NCI-H748 treated with DMSO at 0.1 percent for 48 hours (cell line): ENCODE measurements around the gene ANK3.

ENCODE experiments used
- DNase-seq: peaks from one replicate; lab custom pipeline; 2025; lab: John Stamatoyannopoulos, UW

ANK3 gene

GRCh38 chr10:60389413-60390025, at the start of gene ANK3:
ANK3 (minus strand) TSS chr10:60389875; CDS start chr10:60389538, 337 bp downstream.
- no peak for DNase-seq

GRCh38 chr10:60434418-60435046, 44.9 kb upstream of the ANK3 start:
- no peak for DNase-seq

DNA sequence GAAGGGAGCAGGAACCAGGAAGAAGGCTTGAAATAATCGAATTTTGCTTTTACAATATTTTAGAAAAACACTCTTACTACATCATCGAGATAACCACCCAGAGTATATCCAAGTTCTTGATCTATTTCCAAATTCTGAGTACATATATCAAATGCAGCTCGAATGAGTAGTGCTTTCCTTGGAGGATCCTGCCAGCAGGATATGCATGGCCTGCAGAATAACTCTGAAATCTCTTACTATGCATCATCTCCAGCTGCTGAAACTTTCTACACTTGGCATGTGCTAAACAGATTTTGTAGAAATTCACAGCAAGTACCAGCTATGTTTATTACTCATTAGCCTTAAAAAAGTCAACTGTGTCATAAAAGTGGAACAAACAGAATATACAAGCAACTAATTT, 44.0 kb upstream of the ANK3 start:
- DNase-seq = no peak

DNA sequence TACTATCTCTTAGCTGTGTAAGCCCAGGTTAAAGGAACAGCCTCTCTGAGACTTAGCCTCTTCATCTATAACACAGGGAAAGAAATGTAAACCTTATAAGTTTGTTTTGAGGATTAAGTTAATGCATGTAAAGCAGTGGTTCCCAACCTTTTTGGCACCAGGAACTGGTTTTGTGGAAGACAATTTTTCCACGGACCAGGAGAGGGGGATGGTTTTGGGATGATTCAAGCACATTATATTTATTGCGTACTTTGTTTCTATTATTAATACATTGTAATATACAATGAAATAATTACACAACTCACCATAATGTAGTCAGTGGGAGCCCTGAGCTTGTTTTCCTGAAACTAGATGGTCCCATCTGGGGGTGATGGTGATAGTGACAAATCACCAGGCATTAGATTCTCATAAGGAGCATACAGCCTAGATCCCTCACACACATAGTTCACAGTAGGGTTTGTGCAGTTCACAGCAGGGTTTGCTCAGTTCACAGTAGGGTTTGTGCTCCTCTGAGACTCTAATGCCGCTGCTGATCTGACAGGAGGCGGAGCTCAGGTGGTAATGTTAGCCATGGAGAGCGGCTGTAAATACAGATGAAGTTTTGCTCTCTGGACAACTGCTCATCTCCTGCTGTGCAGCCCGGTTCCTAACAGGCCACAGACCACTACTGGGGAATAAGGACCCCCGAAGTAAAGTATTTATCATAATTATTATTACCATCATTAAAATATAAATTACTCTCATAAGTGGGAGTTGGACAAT, 41.3 kb upstream of the ANK3 start:
- DNase-seq = no peak

GRCh38 chr10:60430017-60430416, 40.3 kb upstream of the ANK3 start:
- DNase-seq = no peak

DNA sequence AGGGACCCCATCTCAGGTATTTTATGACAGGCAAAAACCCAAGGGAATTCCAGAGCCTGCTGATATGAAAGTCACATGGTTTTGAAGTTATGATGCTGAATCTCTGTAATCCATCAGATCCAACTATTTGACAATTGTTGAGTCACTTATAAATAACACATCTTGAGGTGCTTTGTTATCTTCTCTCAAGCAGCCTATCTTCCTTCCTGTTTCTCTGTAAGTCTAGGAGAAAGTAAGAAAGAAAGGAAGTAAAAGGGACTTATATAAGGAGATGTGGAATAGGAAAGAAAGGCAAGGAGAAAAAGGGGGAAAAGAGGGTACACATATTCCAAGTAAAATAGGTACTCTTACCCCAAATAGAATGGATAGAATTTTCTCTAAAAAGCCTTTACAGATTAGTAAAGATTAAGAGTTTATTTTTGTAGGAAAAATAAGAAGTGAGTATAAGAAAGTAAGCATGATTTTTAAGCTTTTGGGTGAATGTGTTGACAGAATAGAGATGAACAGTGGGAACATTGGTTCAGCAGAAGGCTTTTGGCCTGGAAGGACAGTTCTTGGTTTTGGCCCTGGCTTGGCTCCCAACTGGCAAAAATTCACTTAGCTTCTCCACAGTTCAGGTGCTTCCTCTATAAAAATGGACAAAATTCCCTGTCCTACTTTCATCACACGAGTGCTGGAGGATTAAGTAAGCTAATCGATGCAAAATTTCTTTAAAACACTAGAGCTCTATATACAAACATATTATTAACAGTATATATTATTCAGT, 39.6 kb upstream of the ANK3 start:
- no peak for DNase-seq

DNA sequence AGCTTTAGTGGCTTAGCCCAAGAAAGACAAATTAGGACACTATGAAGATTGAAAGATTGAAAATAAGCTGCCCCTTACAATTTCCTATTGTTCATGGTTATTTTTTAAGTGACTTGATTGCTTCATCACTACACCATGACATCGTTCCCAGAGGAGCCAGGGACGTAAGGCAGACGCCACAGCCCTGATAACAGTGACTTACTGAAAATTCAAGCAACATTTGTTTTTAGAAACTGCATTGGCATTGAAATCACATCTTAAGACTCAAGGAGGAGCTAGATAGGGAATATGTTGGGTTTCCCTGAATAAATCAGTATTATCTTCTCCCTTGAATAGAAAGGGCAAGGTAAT, 38.7 kb upstream of the ANK3 start:
- no peak for DNase-seq

DNA sequence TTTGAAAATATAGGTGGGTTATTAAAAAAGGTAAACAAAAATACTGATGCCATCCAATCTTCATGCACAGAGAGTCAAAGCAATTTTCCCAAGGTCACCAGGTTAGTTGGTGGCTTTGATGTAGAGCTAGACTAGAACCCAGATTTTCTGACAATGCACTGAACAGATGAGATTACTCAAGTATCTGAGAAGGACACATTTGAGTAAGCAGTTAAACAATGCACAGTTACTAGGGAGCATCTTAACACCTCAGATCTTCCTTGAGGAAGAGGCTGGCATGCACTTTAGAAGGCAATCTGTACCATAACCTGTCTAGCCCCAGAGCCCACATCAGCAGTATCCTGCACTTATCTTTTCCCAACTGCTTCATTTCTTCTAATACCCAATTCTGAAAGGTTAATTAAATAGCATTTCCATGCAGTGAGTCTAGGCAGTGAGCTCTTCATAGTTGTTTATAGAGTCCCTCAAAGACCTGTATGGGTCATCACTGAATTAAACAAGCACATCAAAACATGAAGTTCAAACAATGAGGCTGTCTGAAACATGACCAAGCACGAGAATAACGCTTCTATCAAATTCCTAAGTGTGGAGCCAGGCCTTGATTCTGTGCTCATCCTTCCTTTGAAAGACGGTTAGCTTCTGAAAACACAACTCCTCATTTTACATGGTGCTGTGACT, 38.2 kb upstream of the ANK3 start:
- DNase-seq = no peak

GRCh38 chr10:60427148-60427547, 37.5 kb upstream of the ANK3 start:
- DNase-seq = no peak

DNA sequence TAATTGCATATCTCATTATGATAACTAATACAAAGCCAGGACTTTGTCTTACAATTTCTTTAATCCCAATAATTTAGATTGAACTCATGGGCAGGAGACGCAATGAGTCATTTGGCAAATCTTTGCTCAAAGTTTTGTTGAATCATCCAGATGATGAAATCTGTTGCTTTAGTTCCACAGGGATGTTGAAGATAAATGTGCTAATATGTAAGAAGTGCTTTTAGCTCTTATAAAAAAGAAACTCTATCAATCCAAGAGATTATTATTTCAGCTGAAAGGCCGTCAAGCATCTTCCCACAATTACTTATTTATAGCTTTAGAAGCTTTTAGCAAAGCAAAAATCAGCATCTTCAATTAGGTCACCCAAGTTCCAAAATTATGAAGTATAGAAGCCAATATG, 36.8 kb upstream of the ANK3 start:
- no peak for DNase-seq

- DNase-seq = no peak
These were observed 35.9 kb upstream of the ANK3 start for GRCh38 chr10:60425392-60426110.

- peak; percentile 20 for DNase-seq
These were observed 35.3 kb upstream of the ANK3 start for GRCh38 chr10:60424971-60425370.

DNA sequence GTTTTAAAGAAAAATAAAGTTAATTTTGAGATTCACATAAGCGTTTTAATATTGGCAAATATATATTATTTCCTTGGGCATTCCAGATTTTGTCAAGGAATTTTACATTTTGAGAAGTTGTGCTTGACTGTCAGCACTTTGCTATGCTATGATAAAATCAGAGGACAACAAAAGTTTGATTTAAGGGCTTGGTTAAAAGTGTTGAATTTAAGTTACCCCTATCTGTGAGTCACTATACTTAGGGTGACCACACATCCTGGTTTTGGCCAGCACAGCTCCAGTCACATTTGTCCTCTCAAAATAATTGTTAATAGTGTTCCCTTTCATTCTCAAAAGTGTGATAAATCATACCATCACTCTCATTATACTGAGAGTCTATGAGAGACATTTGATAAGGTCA, 34.2 kb upstream of the ANK3 start:
- no peak for DNase-seq

- no peak for DNase-seq
These were observed 33.1 kb upstream of the ANK3 start for GRCh38 chr10:60422809-60423208.

DNA sequence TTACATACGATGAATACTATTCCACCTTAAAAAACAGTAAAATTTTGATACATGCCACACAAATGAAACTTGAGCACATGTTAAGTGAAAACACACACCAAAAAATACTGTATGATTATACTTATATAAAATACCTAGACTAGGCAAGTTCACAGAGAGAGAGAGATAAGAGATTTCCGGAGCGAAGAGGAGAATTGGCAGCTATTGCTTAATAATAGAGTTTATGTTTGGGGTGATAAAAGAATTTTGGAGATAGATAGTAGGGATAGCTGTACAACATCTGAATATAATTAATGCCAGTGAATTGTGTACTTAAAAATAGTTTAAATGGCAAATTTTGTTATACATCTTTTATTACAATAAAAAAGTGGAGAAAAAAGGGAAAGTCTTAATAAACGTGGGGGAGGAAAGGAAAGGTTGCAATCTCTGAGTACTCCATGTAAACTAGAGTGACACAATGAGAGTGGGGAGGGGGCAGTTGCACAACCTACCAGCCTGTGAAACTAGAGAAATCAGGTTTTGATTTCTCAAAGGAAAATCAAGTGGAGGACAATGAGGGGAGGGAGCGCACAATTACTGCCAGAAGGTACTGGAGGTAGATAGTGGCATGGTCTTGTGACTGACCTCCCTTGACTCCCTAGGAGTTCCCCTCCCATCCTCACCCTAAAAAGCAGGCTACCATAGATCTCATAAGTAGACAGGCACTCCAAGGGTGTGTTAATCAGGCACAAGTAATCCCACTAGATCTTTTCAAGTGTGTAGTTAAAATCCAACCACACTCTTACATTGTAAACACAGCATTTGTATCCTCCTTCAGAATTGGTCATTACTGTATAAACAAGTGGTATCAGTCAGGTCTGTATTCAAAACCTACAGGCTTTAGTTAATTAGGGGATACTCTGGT, 31.6 kb upstream of the ANK3 start:
- DNase-seq = no peak

- no peak for DNase-seq
These were observed 29.6 kb upstream of the ANK3 start for GRCh38 chr10:60419249-60419648.

DNA sequence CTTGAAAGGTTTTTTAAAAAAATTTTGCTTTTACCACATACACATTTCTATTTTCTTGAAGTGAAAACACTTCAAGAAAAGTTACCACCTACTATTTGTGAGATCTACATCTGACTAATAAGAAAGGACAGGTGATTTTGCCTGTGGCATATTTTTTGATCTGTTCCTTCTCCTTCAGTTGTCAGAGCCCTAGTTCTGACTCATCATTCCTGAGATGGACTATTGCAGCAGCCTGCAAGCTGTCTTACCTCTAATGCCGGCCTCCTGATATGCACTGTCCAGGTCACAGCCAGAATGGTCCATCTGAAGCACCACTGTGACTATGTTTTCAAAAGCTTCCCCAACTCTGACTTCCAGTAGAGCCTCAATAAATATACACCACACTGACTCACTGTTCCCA, 28.2 kb upstream of the ANK3 start:
- DNase-seq = no peak

DNA sequence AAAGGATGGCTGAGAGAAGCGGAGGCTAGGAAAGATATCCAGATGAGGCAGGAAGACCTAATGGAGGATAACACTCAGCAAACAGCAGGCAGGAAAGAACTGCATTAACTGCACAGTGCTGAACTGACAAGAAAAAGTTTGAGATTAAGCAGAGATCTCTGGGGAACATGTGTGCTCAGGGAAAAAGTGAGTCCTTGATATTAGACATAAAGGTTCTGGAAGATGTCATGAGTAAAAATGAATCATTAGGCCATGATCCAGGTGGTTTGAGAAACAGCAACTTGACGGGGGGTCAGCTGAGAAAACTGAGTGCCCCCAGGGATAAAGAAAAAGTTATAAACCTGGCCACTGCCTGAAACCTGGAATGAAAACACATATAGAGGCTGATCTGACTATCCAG, 27.3 kb upstream of the ANK3 start:
- no peak for DNase-seq

DNA sequence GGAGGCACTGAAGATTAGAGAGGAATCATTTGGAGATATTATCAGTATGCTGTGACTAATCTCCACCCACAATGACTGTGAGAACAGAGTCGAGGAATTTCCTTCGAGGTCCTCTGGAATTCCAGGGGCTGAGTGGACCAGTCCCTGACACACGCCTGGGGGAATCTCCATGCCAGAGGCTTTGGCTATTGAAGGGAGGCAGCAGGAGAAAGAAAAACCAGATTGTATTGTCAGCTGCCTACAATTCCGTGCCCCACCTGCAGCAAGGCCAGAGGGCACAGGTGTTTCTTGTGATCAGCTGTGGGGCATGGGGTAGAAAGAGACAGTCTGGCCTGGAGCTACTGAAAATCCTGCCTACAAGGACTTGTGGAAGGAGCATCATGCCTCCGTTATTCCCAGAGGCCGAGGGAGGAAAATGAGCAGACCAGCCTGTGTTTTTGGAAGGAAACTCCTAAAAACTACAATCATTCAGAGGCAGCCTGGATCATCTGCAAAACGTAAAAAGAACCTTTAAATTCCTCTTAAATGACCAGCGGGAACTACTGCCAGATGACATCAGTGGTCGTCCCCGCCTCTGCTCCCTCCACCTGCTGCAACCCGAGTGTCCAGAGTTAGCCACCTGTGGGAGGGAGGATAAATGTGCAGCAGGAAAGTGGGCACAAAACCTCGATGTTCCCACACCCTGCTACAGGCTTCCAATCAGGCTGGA, 25.4 kb upstream of the ANK3 start:
- DNase-seq = no peak

DNA sequence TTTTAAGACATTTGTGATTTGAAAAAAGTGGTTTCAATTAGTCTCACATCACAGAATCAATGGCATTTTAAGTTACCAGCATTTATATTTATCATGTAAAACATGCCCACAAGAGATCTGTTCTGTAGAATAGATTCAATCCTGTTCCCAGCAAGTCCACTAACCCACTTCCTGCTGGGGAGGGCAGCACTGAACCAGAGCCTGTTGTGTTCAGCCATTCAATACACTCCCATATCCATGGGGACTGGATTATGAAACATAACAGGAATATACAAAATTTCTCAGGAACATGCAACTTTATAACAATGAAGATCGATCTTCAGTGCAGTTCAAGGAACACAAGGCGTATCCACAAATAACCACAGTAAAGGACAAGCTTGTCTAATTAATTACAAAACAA, 24.4 kb upstream of the ANK3 start:
- no peak for DNase-seq
